Stomach smooth muscle (tissue), 2 donors: ENCODE data around the gene SLC22A14.

Experiments used
- H3K27ac ChIP-seq: one replicate; pipeline ENCODE4 v1.7.0; 2013; ENCODE audit warnings: mild to moderate bottlenecking, low read length, inconsistent platforms
- H3K27me3 ChIP-seq, 2 donors: one replicate each; pipeline ENCODE4 v1.7.0; 2013; ENCODE audit warnings: low read length in 2 of 2; ENCODE audit not compliant: insufficient read depth in 2 of 2, control insufficient read depth in 1 of 2
- H3K36me3 ChIP-seq, 2 donors: one replicate each; pipeline ENCODE4 v1.7.0; 2013; ENCODE audit warnings: low read length in 2 of 2; ENCODE audit not compliant: control insufficient read depth in 2 of 2, insufficient read depth in 2 of 2
- H3K4me1 ChIP-seq: one replicate; pipeline ENCODE4 v1.7.0; 2013; ENCODE audit warnings: low read length; ENCODE audit not compliant: control insufficient read depth, insufficient read depth
- H3K4me3 ChIP-seq, 2 donors: one replicate each; pipeline ENCODE4 v1.7.0; 2013; ENCODE audit warnings: low read length in 2 of 2
- H3K9ac ChIP-seq, 2 donors: one replicate each; pipeline ENCODE4 v1.7.0; 2013; ENCODE audit warnings: low read length in 2 of 2, mild to moderate bottlenecking in 1 of 2
- H3K9me3 ChIP-seq, 2 donors: one replicate each; pipeline ENCODE4 v1.7.0; 2013; ENCODE audit warnings: low read length in 2 of 2; ENCODE audit not compliant: control insufficient read depth in 2 of 2
- donor health status: healthy.
- donor health status: Pancreatic carcinoma.

SLC22A14 gene

GRCh38 chr3:38270606-38271005, 11.5 kb upstream of the SLC22A14 start:
- Histone ChIP-seq H3K9me3 (no peaks in the 10 kb centered on the region), H3K4me3 (no peak overlapping the region), H3K4me1 (no peaks in the 10 kb centered on the region), H3K9ac (no peak overlapping the region), H3K27me3 (no peaks in the 10 kb centered on the region), H3K36me3 (peaks cover 0 to 5% of the 10 kb centered on the region in 2 donors), H3K27ac (no peak overlapping the region)

GRCh38 chr3:38271553-38271952, 10.5 kb upstream of the SLC22A14 start:
- H3K36me3 ChIP-seq = peaks cover 0 to 3% of the 10 kb centered on the region in 2 donors
- no peaks in the 10 kb centered on the region for H3K9me3 ChIP-seq
- H3K4me1 ChIP-seq = no peaks in the 10 kb centered on the region
- no peak overlapping the region for H3K27ac ChIP-seq
- no peaks in the 10 kb centered on the region for H3K27me3 ChIP-seq
- H3K4me3 ChIP-seq = no peak overlapping the region
- H3K9ac ChIP-seq = no peak overlapping the region

GRCh38 chr3:38274864-38275649, 7.0 kb upstream of the SLC22A14 start:
- Histone ChIP-seq H3K9ac (no peak overlapping the region), H3K4me3 (no peak overlapping the region), H3K4me1 (no peaks in the 10 kb centered on the region), H3K27ac (no peak overlapping the region), H3K9me3 (no peaks in the 10 kb centered on the region), H3K27me3 (no peaks in the 10 kb centered on the region), H3K36me3 (peaks cover 0 to 6% of the 10 kb centered on the region in 2 donors)

GRCh38 chr3:38275658-38276057, 6.4 kb upstream of the SLC22A14 start:
- H3K36me3 ChIP-seq = peaks cover 0 to 6% of the 10 kb centered on the region in 2 donors
- no peaks in the 10 kb centered on the region for H3K27me3 ChIP-seq
- no peak overlapping the region for H3K4me3 ChIP-seq
- no peak overlapping the region for H3K27ac ChIP-seq
- no peaks in the 10 kb centered on the region for H3K4me1 ChIP-seq
- no peaks in the 10 kb centered on the region for H3K9me3 ChIP-seq
- no peak overlapping the region for H3K9ac ChIP-seq

- Histone ChIP-seq H3K4me3 (no peak overlapping the region), H3K9ac (no peak overlapping the region), H3K27me3 (no peaks in the 10 kb centered on the region), H3K36me3 (peaks cover 0 to 6% of the 10 kb centered on the region in 2 donors), H3K9me3 (no peaks in the 10 kb centered on the region), H3K4me1 (no peaks in the 10 kb centered on the region), H3K27ac (no peak overlapping the region)
Observed at GRCh38 chr3:38276081-38276916, 5.8 kb upstream of the SLC22A14 start.

- H3K9ac ChIP-seq = no peak overlapping the region
- H3K4me3 ChIP-seq = no peak overlapping the region
- no peaks in the 10 kb centered on the region for H3K27me3 ChIP-seq
- H3K36me3 ChIP-seq = peaks cover 0 to 6% of the 10 kb centered on the region in 2 donors
- no peak overlapping the region for H3K27ac ChIP-seq
- H3K4me1 ChIP-seq = no peaks in the 10 kb centered on the region
- H3K9me3 ChIP-seq = no peaks in the 10 kb centered on the region
Observed at GRCh38 chr3:38276917-38277630, 5.0 kb upstream of the SLC22A14 start.

GRCh38 chr3:38278841-38279240, 3.3 kb upstream of the SLC22A14 start:
- H3K9me3 ChIP-seq = no peaks in the 10 kb centered on the region
- no peak overlapping the region for H3K4me3 ChIP-seq
- H3K27ac ChIP-seq = no peak overlapping the region
- H3K9ac ChIP-seq = no peak overlapping the region
- H3K4me1 ChIP-seq = no peaks in the 10 kb centered on the region
- peaks cover 0 to 6% of the 10 kb centered on the region in 2 donors for H3K36me3 ChIP-seq
- no peaks in the 10 kb centered on the region for H3K27me3 ChIP-seq

- Histone ChIP-seq H3K36me3 (no peaks in the 10 kb centered on the region), H3K27me3 (no peaks in the 10 kb centered on the region), H3K4me1 (no peaks in the 10 kb centered on the region), H3K9me3 (no peaks in the 10 kb centered on the region), H3K9ac (no peak overlapping the region), H3K4me3 (no peak overlapping the region), H3K27ac (no peak overlapping the region)
Observed at GRCh38 chr3:38283810-38284755, 2.0 kb downstream of the SLC22A14 start.

- Histone ChIP-seq H3K9ac (no peak overlapping the region), H3K36me3 (no peaks in the 10 kb centered on the region), H3K9me3 (no peaks in the 10 kb centered on the region), H3K27ac (no peak overlapping the region), H3K4me1 (no peaks in the 10 kb centered on the region), H3K4me3 (no peak overlapping the region), H3K27me3 (no peaks in the 10 kb centered on the region)
Observed at GRCh38 chr3:38284756-38285150, 2.7 kb downstream of the SLC22A14 start.
